IMR-90 (cell line): ENCODE measurements around the gene CLK2.

Experiments used
- BHLHE40 ChIP-seq: fragments of 150-350 bp; IDR thresholded peaks from 2 replicates; pipeline ENCODE4 v1.6.1; 2016; ENCODE audit warnings: mild to moderate bottlenecking, low read depth, low read length
- CEBPB ChIP-seq: IDR thresholded peaks from 2 replicates; pipeline ENCODE4 v1.6.1; 2012; ENCODE audit warnings: low read depth, low read length, improper control_type of control experiment
- MAFK ChIP-seq: IDR thresholded peaks from 2 replicates; pipeline ENCODE4 v1.6.1; 2012; ENCODE audit warnings: low read depth, low read length, improper control_type of control experiment
- MAZ ChIP-seq: IDR thresholded peaks from 2 replicates; pipeline ENCODE4 v1.6.1; 2012; ENCODE audit warnings: low read depth, mild to moderate bottlenecking, low read length, improper control_type of control experiment, moderate library complexity, borderline replicate concordance
- POLR2A ChIP-seq: IDR thresholded peaks from 2 replicates; pipeline ENCODE4 v1.6.1; 2012; ENCODE audit warnings: mild to moderate bottlenecking, low read depth, low read length
- RAD21 ChIP-seq: IDR thresholded peaks from 2 replicates; pipeline ENCODE4 v1.6.1; 2012; ENCODE audit warnings: low read length, improper control_type of control experiment
- RCOR1 ChIP-seq: IDR thresholded peaks from 2 replicates; pipeline ENCODE4 v1.6.1; 2012; ENCODE audit warnings: mild to moderate bottlenecking, low read length, improper control_type of control experiment; ENCODE audit not compliant: insufficient replicate concordance
- RFX5 ChIP-seq: IDR thresholded peaks from 2 replicates; pipeline ENCODE4 v1.8.0; 2012; ENCODE audit warnings: low read depth, mild to moderate bottlenecking, low read length, moderate library complexity
- SMC3 ChIP-seq: fragments of 150-350 bp; IDR thresholded peaks from 2 replicates; pipeline ENCODE4 v1.6.1; 2016; ENCODE audit warnings: low read depth, mild to moderate bottlenecking, antibody characterized with exemption, low read length, moderate library complexity
- USF2 ChIP-seq: fragments of 150-350 bp; IDR thresholded peaks from 2 replicates; pipeline ENCODE4 v1.6.1; 2017; ENCODE audit warnings: mild to moderate bottlenecking, antibody characterized with exemption, low read length, low read depth
- TF ChIP-seq, protein P1 (sequence below): conservative IDR thresholded peaks from 2 replicates; pipeline ENCODE4 v1.5.1; 2012; ENCODE audit warnings: mild to moderate bottlenecking, low read depth, low read length, improper control_type of control experiment

DNA sequence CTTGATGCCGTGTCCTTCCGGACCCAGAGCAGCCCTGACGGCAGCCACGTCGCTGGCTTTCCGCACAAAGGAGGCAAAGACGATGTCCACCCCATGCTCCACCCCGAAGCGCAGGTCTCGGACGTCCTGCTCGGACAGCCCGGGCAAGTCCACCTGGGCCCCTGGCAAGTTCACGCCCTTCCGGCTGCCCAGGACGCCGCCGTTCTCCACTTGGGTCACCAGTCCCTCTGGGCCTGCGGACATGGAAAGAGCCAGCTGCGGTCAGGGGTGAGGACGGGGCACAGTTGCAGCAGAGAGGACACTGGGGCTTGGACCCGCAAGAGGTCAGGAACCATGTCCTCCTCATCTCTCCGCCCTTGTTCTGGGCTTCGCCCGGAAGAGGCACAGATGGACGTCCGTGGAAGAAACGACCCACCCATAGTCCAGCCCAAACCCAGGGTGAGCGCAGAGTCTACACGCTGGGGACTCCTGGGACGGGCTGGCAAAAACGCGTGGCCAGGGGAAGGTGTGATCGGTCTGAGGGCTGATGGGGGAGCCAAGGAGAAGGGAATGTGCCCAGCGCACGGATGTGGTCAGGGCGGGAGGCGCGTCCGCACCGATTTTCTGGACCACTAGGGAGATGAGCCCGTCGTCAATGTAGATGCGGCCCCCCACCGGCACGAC is 21.3 kb upstream of the CLK2 start:
- TF ChIP-seq MAFK (no peak), POLR2A (no peak), SMC3 (no peak), RFX5 (no peak), RAD21 (no peak), RCOR1 (no peak), MAZ (no peak), USF2 (no peak), BHLHE40 (no peak), CEBPB (no peak)
- TF ChIP-seq, protein P1, sequence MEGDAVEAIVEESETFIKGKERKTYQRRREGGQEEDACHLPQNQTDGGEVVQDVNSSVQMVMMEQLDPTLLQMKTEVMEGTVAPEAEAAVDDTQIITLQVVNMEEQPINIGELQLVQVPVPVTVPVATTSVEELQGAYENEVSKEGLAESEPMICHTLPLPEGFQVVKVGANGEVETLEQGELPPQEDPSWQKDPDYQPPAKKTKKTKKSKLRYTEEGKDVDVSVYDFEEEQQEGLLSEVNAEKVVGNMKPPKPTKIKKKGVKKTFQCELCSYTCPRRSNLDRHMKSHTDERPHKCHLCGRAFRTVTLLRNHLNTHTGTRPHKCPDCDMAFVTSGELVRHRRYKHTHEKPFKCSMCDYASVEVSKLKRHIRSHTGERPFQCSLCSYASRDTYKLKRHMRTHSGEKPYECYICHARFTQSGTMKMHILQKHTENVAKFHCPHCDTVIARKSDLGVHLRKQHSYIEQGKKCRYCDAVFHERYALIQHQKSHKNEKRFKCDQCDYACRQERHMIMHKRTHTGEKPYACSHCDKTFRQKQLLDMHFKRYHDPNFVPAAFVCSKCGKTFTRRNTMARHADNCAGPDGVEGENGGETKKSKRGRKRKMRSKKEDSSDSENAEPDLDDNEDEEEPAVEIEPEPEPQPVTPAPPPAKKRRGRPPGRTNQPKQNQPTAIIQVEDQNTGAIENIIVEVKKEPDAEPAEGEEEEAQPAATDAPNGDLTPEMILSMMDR, result no peak
